Stimulated activated CD8-positive, alpha-beta memory T cell treated with anti-CD3 and anti-CD28 coated beads, Interleukin-15, amount 100 ng/mL, for 1 hour (primary cell): Measurements from ENCODE around the gene FDXACB1.
A peak's percentile ranks its signal among the peaks of the same experiment; 100 is the strongest.

Experiments
- DNase-seq: peaks from one replicate; pipeline ENCODE4 v3.0.0-alpha.2; 2020; ENCODE audit warnings: low read depth

Gene FDXACB1

GRCh38 chr11:111845276-111846028 lies 33.5 kb downstream of the FDXACB1 start:
- DNase-seq, result no peak

GRCh38 chr11:111843661-111844060 lies 35.3 kb downstream of the FDXACB1 start:
- no peak for DNase-seq

GRCh38 chr11:111841370-111842053 lies 37.5 kb downstream of the FDXACB1 start:
- DNase-seq, result peak; percentile 88

DNA sequence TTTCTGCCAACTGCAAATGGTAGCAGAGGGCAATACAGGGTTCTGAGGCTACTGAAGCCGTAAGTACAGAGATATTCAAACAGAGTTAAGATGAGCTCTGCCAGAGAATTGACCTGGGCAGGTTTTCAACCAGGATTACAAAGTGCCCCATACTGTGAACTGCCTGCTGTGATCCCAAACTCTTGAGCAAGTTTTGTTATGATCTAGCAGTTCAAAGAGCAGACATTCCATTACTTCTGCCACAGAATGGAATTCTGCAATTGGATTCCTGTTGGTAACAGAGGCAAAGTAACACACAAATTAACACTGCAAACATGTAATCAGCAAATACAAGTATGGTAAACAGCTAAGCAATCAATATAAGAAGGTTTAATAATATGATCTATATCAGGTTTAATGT lies 38.8 kb downstream of the FDXACB1 start:
- no peak for DNase-seq

DNA sequence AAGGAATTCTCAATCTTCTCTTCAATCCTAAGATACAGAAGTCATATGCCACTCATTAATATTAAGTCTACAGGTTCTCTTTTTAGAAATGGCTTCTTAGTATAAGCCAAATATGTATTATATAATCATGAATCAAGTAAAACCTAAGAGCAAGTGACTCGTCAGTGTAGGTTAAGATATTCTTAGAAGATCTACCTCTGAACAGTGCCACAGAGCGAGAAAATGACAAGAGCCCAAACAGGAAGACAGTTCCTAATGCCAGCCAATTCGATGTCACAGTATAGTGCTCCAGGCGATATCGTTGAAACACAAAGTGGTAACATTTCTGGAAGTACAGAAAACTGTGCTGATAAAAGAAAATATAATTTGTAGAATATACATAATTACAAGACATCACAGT lies 40.9 kb downstream of the FDXACB1 start:
- DNase-seq, result no peak

DNA sequence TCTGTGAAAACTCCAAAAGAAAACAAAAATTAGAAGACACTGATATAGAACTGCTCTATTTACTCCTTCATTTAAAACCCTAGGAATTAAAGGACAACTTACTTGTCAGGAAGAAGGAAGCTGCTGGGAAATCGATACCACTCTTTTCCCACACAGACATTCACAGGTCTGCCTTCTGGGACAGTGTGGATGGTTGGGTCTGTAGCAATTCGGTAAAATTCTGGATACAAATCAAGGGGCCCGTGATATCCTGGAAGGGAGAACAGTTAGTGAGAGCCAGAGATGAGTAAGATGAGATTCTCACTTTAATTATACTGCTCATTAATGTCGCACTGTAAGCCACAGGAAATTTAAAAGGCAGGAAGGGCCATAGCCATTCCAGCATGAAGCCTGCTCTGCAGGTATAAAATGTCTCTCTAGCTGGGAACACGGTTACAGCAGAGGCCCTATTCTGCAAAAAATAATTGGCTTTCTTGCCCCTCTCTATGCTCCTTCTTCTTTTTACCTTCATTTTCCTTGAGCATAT lies 41.5 kb downstream of the FDXACB1 start:
- DNase-seq, result no peak

DNA sequence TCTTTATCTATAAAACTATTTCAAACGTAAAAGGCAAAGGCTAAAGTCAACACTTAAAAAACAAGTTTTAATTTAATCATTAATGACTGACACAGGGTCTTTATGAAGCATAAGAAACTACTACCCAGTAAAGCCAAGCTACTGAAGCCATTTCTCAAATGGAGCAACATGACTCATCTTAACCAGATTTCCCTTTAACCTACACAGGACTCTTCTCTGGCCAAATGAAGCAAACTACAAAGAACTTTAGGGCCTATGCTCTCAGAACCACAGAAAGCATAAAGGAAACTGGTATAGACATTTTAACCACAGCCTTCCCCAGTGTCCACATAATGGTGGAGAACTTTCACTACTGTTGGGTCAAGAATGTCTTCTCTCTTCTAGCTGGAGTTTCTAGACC lies 42.2 kb downstream of the FDXACB1 start:
- no peak for DNase-seq

- DNase-seq, result no peak
These were observed 42.8 kb downstream of the FDXACB1 start for GRCh38 chr11:111836162-111836561.

DNA sequence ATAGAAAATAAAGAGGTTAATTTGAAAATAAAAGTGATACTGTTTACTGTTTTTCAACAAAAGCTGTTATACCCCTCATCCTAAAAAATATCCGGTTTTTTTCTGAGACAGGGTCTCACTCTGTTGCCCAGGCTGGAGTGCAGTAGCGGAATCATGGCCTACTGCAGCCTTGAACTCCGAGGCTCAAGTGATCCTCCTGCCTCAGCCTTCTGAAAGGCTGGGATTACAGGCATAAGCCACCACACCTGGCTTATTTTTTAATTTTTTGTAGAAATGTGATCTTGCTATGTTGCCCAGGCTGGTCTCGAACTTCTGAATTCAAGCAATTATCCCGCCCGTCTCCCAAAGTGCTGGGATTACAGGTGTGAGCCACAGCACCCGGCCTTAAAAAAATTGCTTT lies 43.3 kb downstream of the FDXACB1 start:
- DNase-seq, result no peak

GRCh38 chr11:111834432-111835163 lies 44.4 kb downstream of the FDXACB1 start:
- DNase-seq, result no peak

DNA sequence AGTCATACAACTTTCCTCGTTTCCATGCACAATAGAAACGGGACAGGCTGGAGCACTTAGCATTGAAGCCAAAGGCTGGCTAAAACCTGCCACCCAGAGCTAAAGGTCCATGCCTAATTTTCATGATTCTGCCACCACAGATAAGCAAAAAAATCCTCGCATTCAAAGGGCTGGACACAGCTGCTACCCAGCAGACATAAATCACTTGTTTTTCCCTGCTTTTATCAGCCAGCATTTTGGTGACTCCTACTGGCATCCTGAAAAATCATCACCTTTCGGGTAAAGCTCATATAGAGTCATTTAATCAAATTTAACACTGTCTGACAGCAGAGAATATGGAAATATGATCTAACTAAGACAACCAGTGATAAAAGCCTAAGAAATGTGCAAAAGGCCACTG lies 45.4 kb downstream of the FDXACB1 start:
- no peak for DNase-seq

DNA sequence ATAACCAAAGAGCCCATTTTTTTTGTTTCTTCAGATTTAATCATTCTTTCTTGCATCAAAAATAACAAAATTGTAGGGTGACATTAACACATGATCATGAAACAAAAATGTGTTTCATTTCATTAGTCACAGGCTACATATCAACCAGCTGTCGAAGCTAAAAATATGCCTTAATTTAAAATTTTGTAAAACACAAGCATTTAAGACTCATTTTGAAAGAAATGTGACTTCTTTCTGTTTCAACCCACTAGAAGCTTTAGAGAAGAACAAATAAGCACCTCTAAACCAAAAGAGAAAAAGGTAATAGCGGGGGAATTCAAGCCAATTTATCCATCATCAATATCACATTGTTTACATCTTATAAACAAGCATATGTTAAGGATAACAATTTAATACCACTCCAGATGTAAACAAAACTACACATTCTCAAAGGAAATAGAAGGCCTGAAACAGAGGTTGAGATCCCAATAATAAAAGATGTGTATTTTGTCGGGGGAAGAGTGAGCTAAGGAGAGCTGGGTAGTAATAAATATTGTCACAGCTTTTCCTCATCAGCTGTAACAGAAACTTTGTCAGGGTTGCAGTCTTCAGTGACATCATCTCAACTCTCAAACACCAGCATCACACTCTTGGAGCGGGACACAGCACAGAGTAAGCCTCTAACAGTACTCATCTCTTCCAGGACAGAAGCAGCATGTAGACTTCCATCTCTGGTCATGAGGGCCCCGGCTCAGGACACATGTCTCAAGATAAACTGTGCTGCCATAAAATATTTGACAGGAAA lies 49.6 kb downstream of the FDXACB1 start:
- DNase-seq, result no peak

GRCh38 chr11:111826322-111826950 lies 52.5 kb downstream of the FDXACB1 start:
- DNase-seq, result no peak
